ENCODE data around the gene PLCG2. TPM values are rescaled to one million over a fixed set of nuclear protein-coding genes. Genes with fewer than 3 reads are reported as not detected.
A peak's percentile ranks its signal among the peaks of the same experiment; 100 is the strongest.

The PLCG2 gene
- total RNA-seq, 1 donor from 2014 or later: 47.7 TPM

DNA sequence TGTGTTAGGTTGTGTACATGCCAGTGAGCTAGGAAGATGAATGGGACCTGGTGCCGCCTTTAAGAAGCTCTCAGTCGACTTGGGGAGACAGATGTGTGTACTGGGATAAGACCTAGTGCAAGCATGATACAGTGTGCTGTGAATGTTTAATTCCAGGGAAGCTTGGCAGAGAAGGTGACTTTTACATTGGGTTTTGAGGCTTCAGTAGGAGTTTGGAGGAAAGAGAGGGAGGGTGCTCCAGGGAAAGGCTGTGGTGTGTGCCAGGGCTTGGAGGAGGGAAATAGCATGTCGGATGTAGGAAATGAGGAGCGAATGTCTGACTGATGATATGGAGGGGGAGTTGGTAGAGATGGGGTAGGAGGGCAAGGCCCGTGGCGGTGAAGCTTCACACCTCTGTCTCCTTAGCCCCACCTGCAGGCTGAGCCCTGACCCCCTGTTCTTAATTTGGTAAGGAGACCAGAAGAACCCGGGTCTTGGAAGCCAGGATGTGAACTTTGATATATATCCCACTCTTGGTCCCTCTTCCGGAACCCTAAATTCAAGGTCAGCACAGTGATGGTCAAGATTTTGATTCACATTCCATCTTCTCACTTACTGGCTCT is 76.6 kb downstream of the PLCG2 start:
- ATAC-seq (no peak), DNase-seq (no peak)
- TF ChIP-seq, protein P1, sequence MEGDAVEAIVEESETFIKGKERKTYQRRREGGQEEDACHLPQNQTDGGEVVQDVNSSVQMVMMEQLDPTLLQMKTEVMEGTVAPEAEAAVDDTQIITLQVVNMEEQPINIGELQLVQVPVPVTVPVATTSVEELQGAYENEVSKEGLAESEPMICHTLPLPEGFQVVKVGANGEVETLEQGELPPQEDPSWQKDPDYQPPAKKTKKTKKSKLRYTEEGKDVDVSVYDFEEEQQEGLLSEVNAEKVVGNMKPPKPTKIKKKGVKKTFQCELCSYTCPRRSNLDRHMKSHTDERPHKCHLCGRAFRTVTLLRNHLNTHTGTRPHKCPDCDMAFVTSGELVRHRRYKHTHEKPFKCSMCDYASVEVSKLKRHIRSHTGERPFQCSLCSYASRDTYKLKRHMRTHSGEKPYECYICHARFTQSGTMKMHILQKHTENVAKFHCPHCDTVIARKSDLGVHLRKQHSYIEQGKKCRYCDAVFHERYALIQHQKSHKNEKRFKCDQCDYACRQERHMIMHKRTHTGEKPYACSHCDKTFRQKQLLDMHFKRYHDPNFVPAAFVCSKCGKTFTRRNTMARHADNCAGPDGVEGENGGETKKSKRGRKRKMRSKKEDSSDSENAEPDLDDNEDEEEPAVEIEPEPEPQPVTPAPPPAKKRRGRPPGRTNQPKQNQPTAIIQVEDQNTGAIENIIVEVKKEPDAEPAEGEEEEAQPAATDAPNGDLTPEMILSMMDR (IDR thresholded peaks at IDR 0.05): no peak
- Histone ChIP-seq H3K4me1 (no peaks in the 10 kb centered on the region), H3K9me3 (no peaks in the 10 kb centered on the region), H3K4me3 (no peak overlapping the region), H3K27ac (no peak overlapping the region), H3K36me3 (peaks cover 11% of the 10 kb centered on the region), H3K27me3 (ENCODE audit: low read depth) (no peaks in the 10 kb centered on the region)
- intact Hi-C loops (cut with DNase I): no loop called here

DNA sequence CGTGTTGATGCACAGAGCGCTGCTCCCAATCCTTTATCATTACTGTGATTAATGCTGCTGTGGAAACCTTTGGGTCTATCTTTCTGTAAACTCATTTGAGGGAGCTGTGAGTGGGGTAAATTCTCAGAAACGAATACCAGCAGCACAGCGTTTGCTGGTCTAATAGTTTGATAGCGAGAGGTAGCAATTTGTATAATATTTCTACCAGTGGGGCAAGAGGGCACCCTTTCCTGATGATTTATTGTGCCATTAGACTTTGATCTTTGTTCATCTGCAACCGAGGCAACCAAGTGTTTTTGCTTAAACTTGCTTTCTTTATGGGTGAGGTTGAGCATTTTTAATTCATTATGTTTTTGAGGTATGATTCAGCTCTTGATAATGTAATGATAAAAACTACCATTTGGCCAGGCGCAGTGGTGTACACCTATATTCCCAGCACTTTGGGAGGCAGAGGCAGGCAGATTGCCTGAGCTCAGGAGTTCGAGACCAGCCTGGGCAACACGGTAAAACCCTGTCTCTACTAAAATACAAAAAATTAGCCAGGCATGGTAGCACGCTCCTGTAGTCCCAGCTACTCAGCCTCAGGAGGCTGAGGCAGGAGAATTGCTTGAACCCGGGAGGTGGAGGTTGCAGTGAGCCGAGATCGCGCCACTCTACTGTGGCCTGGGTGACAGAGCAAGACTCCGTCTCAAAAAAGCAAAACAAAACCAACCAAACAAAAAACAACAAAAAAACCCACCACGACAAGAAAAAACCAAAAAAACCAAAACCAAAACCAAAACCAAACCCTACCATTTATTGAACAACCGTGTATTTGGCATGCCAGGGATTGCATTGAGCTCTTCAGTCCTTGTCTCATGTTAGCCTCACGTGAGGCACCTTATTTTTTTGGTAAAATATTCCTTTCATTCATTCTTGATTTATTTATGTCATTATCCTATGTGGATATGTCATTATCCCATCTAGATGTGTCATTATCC is 81.5 kb downstream of the PLCG2 start:
- intact Hi-C loops (cut with DNase I): no loop called here
- DNase-seq (no peak), ATAC-seq (no peak)
- TF ChIP-seq, protein P1 (IDR thresholded peaks at IDR 0.05): no peak
- Histone ChIP-seq H3K27ac (peak overlapping the region; percentile 68), H3K36me3 (peaks cover 11% of the 10 kb centered on the region), H3K4me3 (no peak overlapping the region), H3K4me1 (peaks cover 11% of the 10 kb centered on the region), H3K9me3 (no peaks in the 10 kb centered on the region), H3K27me3 (ENCODE audit: low read depth) (peaks cover 6% of the 10 kb centered on the region)

DNA sequence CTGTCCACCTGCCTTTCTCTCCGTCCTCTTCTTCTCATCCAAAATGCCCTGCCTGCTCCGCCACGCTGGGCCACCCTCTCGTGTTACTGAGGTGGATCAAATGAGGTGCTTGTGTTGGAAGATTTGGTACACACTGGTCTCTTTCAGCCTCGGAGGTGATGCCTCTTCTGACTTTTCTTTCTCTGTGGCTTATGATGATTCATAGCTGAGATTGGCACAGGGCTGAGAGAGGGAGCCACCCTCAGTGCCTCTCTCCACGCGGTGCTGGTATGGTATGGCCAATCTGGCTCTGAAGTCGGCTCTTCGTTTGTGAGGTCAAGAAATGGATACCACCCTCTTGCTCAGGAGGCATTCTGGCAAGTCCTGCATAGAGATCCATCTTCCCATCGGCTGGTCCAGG is 82.4 kb downstream of the PLCG2 start:
- no peak for DNase-seq
- no peak overlapping the region for H3K4me3 ChIP-seq
- peaks cover 12% of the 10 kb centered on the region for H3K4me1 ChIP-seq
- peaks cover 7% of the 10 kb centered on the region for H3K36me3 ChIP-seq
- ATAC-seq: peak; percentile 9 to 29
- TF ChIP-seq, protein P1 (IDR thresholded peaks at IDR 0.05): no peak
- peaks cover 6% of the 10 kb centered on the region for H3K27me3 ChIP-seq (ENCODE audit: low read depth)
- H3K27ac ChIP-seq: peak overlapping the region; percentile 68
- H3K9me3 ChIP-seq: no peaks in the 10 kb centered on the region
- intact Hi-C loops (cut with DNase I): no loop called here

DNA sequence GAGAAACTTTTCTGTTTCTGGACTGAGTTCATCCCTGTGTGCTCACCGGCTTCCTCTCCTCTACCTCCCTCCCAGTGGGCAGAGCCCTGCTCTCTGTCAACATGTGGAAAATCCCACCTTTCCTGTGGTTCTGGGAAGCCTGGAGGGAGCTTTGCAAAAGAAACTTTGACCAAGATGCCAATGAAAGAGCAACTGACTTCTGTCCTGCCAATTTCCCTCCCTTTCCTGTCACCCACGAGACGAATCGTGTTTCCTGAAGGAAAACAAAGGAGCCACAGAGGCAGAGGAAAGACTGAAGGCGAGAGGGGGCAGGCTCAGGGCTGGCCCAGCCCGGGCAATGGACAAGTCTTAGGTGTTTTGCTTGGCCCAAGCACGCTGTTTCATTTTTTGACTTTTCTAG is 82.8 kb downstream of the PLCG2 start:
- Histone ChIP-seq H3K27ac (peak overlapping the region; percentile 68), H3K27me3 (ENCODE audit: low read depth) (peaks cover 6% of the 10 kb centered on the region), H3K4me1 (peaks cover 12% of the 10 kb centered on the region), H3K4me3 (no peak overlapping the region), H3K9me3 (no peaks in the 10 kb centered on the region), H3K36me3 (peaks cover 7% of the 10 kb centered on the region)
- DNase-seq (no peak), ATAC-seq (peak; percentile 7 to 23)
- intact Hi-C loops (cut with DNase I): no loop called here
- TF ChIP-seq, protein P1 (IDR thresholded peaks at IDR 0.05): no peak

DNA sequence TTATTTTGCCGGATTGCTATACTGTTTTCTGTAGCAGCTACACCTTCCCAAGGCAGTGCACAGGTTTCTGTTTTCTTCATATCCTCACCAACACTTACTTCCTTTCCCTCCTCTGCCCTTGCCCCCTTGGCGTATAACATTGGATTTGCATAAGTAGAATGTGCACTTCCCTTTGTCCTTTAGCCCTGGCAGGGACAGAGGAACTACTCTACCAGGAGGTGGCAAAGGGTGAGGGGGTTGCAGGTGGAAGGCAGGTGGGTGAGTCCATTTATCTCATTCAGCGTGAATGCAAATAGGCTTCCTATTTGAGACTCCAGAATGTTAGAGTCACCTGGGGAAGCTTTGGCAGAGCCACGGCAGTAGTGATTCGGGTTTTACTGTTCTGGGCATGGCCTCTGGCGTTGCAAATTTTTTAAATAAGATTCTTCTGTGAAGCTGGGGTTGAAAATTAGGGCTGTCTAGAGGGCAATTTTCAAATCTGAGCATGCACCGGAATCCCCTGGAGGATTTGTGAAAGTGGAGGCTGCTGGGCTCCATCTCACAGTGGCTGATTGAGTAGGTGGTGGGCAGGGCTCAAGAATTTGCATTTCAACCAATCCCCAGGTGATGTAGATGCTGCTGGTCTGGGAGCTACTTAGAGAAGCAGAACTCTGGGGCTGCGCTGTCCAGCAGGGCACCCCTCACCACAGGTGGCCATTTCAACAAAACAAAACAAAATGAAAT is 84.7 kb downstream of the PLCG2 start:
- TF ChIP-seq, protein P1 (IDR thresholded peaks at IDR 0.05): no peak
- ATAC-seq: no peak
- intact Hi-C loops (cut with DNase I): no loop called here
- H3K36me3 ChIP-seq: peaks cover 11% of the 10 kb centered on the region
- no peak overlapping the region for H3K4me3 ChIP-seq
- peaks cover 12% of the 10 kb centered on the region for H3K4me1 ChIP-seq
- no peak for DNase-seq
- H3K27me3 ChIP-seq (ENCODE audit: low read depth): peaks cover 6% of the 10 kb centered on the region
- H3K9me3 ChIP-seq: no peaks in the 10 kb centered on the region
- H3K27ac ChIP-seq: no peak overlapping the region
